Stimulated activated CD4-positive, alpha-beta T cell treated with anti-CD3 and anti-CD28 coated beads, Interleukin-2, amount 100 ng/mL, for 24 hours (primary cell): ENCODE data around the gene HIGD1B.
A peak's percentile ranks its signal among the peaks of the same experiment; 100 is the strongest.

ENCODE experiments used
- DNase-seq, 2 donors: peaks; one replicate each; pipeline ENCODE4 v3.0.0-alpha.2; 2020

Gene HIGD1B

GRCh38 chr17:44840274-44840673, 7.4 kb upstream of the HIGD1B start:
- DNase-seq = no peak

- no peak for DNase-seq
Measured at GRCh38 chr17:44840936-44841335, 6.7 kb upstream of the HIGD1B start.

GRCh38 chr17:44842748-44843147, 4.9 kb upstream of the HIGD1B start:
- DNase-seq = no peak

- DNase-seq = no peak
Measured at GRCh38 chr17:44844390-44844830, 3.3 kb upstream of the HIGD1B start.

GRCh38 chr17:44846206-44846605, 1.5 kb upstream of the HIGD1B start:
- DNase-seq = no peak

- DNase-seq = no peak
Measured at GRCh38 chr17:44848257-44848795, 643 bp downstream of the HIGD1B start.

GRCh38 chr17:44848961-44849489, 1.3 kb downstream of the HIGD1B start:
- no peak for DNase-seq

- no peak for DNase-seq
Measured at GRCh38 chr17:44850025-44850424, 2.3 kb downstream of the HIGD1B start.

- no peak for DNase-seq
Measured at GRCh38 chr17:44850612-44851011, 2.9 kb downstream of the HIGD1B start.

GRCh38 chr17:44854192-44854591, 6.5 kb downstream of the HIGD1B start:
- DNase-seq = no peak

GRCh38 chr17:44859701-44860100, 12.0 kb downstream of the HIGD1B start:
- no peak for DNase-seq

- no peak for DNase-seq
Measured at GRCh38 chr17:44862278-44862914, 14.7 kb downstream of the HIGD1B start.

- DNase-seq = no peak
Measured at GRCh38 chr17:44863061-44863918, 15.6 kb downstream of the HIGD1B start.

- DNase-seq = no peak
Measured at GRCh38 chr17:44864831-44865230, 17.1 kb downstream of the HIGD1B start.

GRCh38 chr17:44865231-44865660, 17.6 kb downstream of the HIGD1B start:
- DNase-seq = peak; percentile 67 to 79

GRCh38 chr17:44865931-44866330, 18.2 kb downstream of the HIGD1B start:
- no peak for DNase-seq

- no peak for DNase-seq
Measured at GRCh38 chr17:44867841-44868240, 20.2 kb downstream of the HIGD1B start.

- DNase-seq = no peak
Measured at GRCh38 chr17:44871556-44871955, 23.9 kb downstream of the HIGD1B start.

GRCh38 chr17:44872131-44872768, 24.6 kb downstream of the HIGD1B start:
- no peak for DNase-seq

GRCh38 chr17:44875761-44876160, 28.1 kb downstream of the HIGD1B start:
- DNase-seq = no peak

GRCh38 chr17:44877121-44877520, 29.4 kb downstream of the HIGD1B start:
- no peak for DNase-seq

- peak; percentile 14 to 31 for DNase-seq
Measured at GRCh38 chr17:44878627-44879221, 31.0 kb downstream of the HIGD1B start.

GRCh38 chr17:44879376-44879775, 31.7 kb downstream of the HIGD1B start:
- no peak for DNase-seq
